Germinal center (tissue), 1 donor: ENCODE data around the gene CCPG1.

Experiments used
- DNase-seq: peaks from one replicate; pipeline ENCODE4 v3.0.0; 2012; ENCODE audit warnings: mixed read lengths, low spot score

CCPG1 gene

GRCh38 chr15:55318588-55319494 lies 89.3 kb downstream of the CCPG1 start, which contains the start of the genes PIGB and PIGBOS1:
Gene PIGB (plus strand): TSS chr15:55319222. CDS start chr15:55319251, 29 bp downstream.
Gene PIGBOS1 (minus strand): TSS chr15:55319123. CDS start chr15:55317792, 1,331 bp downstream.
- peak; percentile 79 for DNase-seq
